ENCODE results near the gene DNAJC15. TPM values are rescaled to one million over a fixed set of nuclear protein-coding genes. Genes with fewer than 3 reads are reported as not detected.

Gene DNAJC15
- total RNA-seq, 1 experiment from 2014 or later: 20.3 TPM

DNA sequence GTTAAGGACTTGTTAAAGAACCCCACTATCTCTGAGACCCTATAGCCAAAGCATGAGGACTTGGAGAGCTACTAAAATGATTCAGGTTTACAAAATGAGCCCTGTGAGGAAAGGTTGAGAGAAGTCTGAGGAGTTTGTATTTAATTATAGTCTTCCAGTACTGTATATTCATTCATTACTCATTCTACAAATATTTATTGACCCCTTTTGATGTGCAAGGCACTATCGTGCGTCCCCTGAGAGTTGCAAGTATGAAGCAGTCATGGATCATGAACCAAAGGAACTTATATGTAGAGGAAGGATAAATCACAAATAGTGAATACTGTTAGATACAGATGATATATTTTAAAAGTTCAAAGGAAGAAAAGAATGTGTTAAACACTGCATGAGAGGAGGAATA lies 84.4 kb downstream of the DNAJC15 start:
- Histone ChIP-seq H3K36me3 (ENCODE audit: control insufficient read depth, insufficient read depth, low read length) (no peaks in the 10 kb centered on the region), H3K27me3 (ENCODE audit: control insufficient read depth, insufficient read depth, low read length) (no peaks in the 10 kb centered on the region), H3K27ac (ENCODE audit: low read length) (no peak overlapping the region), H3K9me3 (ENCODE audit: control insufficient read depth, insufficient read depth, low read depth, low read length) (no peaks in the 10 kb centered on the region), H3K4me1 (ENCODE audit: control insufficient read depth, insufficient read depth, low read length) (no peaks in the 10 kb centered on the region), H3K4me3 (ENCODE audit: low read depth in 2 of 2, low read length in 2 of 2) (no peak overlapping the region)
- TF ChIP-seq POLR2AphosphoS5 (IDR thresholded peaks at IDR 0.05; ENCODE audit: low read depth, low read length) (no peak), TCF7L2 (IDR thresholded peaks at IDR 0.05; ENCODE audit: low read depth, low read length) (no peak), CTCF (IDR thresholded peaks at IDR 0.05) (no peak), SIN3A (IDR thresholded peaks at IDR 0.05; ENCODE audit: borderline replicate concordance, insufficient read depth, low read depth, low read length) (no peak), REST (IDR thresholded peaks at IDR 0.05; ENCODE audit: insufficient read depth in 1 of 2, low read depth in 2 of 2, low read length in 1 of 2) (no peak)
- POLR2A ChIA-PET: interaction anchor here (0.7 kb wide), 1 partner anchor 11 kb away, joined by 9 read pairs; no protein-coding TSS in a partner anchor
- CTCF ChIA-PET: no interaction called here
- ATAC-seq: no peak
- intact Hi-C loops (cut with micrococcal nuclease; ENCODE audit: unreplicated experiment) (no loop called here), in situ Hi-C loops (cut with HindIII; ENCODE audit: low pct_unique_long_range_greater_than_20kb, low sequenced_read_pairs) (no loop called here)
- no peak for DNase-seq (ENCODE audit: low read depth, low spot score)
- BruUV-seq (replicated peaks): TSS peak; percentile 55

DNA sequence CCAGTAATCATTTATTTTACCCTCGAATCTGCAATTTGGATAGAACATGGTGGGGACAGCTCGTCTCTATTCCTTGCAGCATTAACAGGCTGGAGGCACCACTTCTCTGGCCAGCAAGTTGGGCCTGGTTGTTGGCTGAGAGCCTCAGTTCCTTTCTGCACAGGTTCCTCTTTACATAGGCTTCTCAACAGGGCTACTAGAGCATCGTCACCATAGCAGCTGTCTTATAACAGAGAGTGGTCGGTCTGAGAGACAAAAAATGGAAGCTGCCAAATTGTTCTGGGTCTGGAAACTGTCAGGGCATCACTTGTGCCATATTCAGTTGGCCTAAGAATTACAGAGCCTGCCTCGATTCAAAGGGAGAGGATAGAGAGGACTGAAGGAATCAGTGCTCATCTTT lies 86.7 kb downstream of the DNAJC15 start:
- no peak overlapping the region for H3K27ac ChIP-seq (ENCODE audit: low read length)
- POLR2A ChIA-PET: no interaction called here
- ATAC-seq: no peak
- no peaks in the 10 kb centered on the region for H3K9me3 ChIP-seq (ENCODE audit: control insufficient read depth, insufficient read depth, low read depth, low read length)
- no peak for DNase-seq (ENCODE audit: low read depth, low spot score)
- no peaks in the 10 kb centered on the region for H3K36me3 ChIP-seq (ENCODE audit: control insufficient read depth, insufficient read depth, low read length)
- no peak overlapping the region for H3K4me3 ChIP-seq (ENCODE audit: low read depth in 2 of 2, low read length in 2 of 2)
- CTCF ChIA-PET: no interaction called here
- intact Hi-C loops (cut with micrococcal nuclease; ENCODE audit: unreplicated experiment): no loop called here
- in situ Hi-C loops (cut with HindIII; ENCODE audit: low pct_unique_long_range_greater_than_20kb, low sequenced_read_pairs): no loop called here
- TF ChIP-seq POLR2AphosphoS5 (IDR thresholded peaks at IDR 0.05; ENCODE audit: low read depth, low read length): no peak
- no peak for TF ChIP-seq SIN3A (IDR thresholded peaks at IDR 0.05; ENCODE audit: borderline replicate concordance, insufficient read depth, low read depth, low read length)
- no peak for TF ChIP-seq CTCF (IDR thresholded peaks at IDR 0.05)
- no peak for TF ChIP-seq TCF7L2 (IDR thresholded peaks at IDR 0.05; ENCODE audit: low read depth, low read length)
- TF ChIP-seq REST (IDR thresholded peaks at IDR 0.05; ENCODE audit: insufficient read depth in 1 of 2, low read depth in 2 of 2, low read length in 1 of 2): no peak
- H3K4me1 ChIP-seq (ENCODE audit: control insufficient read depth, insufficient read depth, low read length): no peaks in the 10 kb centered on the region
- no peaks in the 10 kb centered on the region for H3K27me3 ChIP-seq (ENCODE audit: control insufficient read depth, insufficient read depth, low read length)
- BruUV-seq (replicated peaks): no TSS peak

Measured in Panc1 (cell line).